ENCODE results near the gene TRUB2. TPM values are rescaled to one million over a fixed set of nuclear protein-coding genes. Genes with fewer than 3 reads are reported as not detected.

TRUB2 gene, protein sequence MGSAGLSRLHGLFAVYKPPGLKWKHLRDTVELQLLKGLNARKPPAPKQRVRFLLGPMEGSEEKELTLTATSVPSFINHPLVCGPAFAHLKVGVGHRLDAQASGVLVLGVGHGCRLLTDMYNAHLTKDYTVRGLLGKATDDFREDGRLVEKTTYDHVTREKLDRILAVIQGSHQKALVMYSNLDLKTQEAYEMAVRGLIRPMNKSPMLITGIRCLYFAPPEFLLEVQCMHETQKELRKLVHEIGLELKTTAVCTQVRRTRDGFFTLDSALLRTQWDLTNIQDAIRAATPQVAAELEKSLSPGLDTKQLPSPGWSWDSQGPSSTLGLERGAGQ
- 10 to 100 TPM; 32.8 to 50.3 (median 44.2) TPM for total RNA-seq
- 10 to 100 TPM; 18.0 to 27.4 TPM for polyA plus RNA-seq
- long read RNA-seq, donor 1, full-length matches to known transcripts = 56 of 65 reads
- long read RNA-seq, donor 1, partial matches to known transcripts = 3 of 65 reads
- long read RNA-seq, donor 1, other reads (novel, unspliced or antisense) = 6 of 65 reads
- long read RNA-seq, donor 2, full-length matches to known transcripts = 58 of 69 reads
- long read RNA-seq, donor 2, partial matches to known transcripts = 6 of 69 reads
- long read RNA-seq, donor 2, other reads (novel, unspliced or antisense) = 5 of 69 reads
- long read RNA-seq, donor 3, full-length matches to known transcripts = 99 of 106 reads
- long read RNA-seq, donor 3, partial matches to known transcripts = 1 of 106 reads
- long read RNA-seq, donor 3, other reads (novel, unspliced or antisense) = 6 of 106 reads

DNA sequence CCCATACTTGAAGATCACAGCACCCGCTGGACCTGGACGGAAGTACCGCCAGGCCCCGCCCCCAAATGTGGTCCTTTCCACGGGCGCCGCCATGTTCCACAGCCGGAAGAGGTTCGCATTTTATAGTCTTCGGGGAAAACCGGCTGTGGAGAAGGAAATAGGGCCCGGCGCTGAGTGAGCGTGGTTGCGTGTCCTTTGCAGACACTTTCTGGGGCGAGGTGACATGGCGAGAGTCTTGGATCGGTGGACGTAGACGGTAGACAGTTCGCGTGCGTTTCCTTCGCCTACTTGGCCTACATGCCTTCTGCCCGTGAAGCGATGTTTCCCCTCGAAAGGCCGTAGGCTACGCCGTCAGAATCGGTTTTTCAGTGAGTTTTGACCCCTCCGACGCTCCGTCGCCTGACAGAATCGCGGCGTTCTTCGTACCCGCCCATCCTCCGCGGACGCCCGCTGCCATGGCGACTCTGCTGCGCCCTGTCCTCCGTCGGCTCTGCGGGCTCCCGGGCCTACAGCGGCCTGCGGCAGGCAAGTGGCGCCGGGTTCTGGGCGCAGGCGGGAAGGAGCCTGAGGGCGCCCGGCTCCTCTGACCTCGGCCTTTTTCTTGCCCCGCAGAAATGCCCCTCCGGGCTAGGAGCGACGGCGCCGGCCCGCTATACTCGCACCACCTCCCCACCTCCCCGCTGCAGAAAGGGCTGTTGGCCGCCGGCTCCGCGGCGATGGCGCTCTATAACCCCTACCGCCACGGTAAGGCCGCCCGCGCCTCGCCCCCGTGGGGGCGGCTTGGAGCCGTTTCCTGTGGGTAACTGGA lies at the start of gene TRUB2, which contains the start of gene COQ4:
TSS of gene TRUB2 (minus strand) at position 44 of the 808 bp plus-strand sequence. CDS start at position 5, 39 bp downstream.
TSS of gene COQ4 (plus strand) at position 436 of the 808 bp plus-strand sequence. CDS start at position 456, 20 bp downstream.
- 0% methylated on average over 83 of the region's 83 CpGs for WGBS, 2 donors
- peaks cover 0 to 66% (median 0%) of the 10 kb centered on the region in 9 donors for H3K36me3 ChIP-seq

DNA sequence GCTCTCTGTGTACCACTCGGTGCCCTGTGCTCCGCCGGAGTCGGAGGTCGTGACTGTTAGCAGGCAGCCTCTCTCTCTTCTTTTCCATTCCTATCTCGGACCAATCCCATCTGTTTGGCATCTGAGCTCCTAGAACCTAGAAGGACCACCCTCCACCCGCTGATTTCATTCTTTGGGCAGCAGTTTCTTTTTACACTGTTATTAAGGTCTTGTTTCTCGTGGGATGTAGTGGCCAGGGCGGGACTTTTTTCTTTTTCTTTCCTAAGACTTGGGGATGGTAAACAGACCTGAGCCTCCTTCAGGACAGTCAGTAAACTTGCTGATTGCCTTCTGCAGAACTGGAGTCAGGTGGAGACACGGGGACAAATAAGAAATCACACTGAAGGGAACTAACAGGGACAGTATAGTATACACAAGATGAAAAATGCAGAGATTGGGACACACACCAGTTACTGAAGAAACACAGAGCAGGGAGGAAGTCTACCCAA lies 49.4 kb upstream of the TRUB2 start:
- intact Hi-C loops (cut with DNase I) = loop anchor here in 1 of 10 donors (1.0 kb wide), 1 partner anchor 49 kb away; the partner anchor contains the start of genes COQ4 and TRUB2
- TF ChIP-seq, protein P1, sequence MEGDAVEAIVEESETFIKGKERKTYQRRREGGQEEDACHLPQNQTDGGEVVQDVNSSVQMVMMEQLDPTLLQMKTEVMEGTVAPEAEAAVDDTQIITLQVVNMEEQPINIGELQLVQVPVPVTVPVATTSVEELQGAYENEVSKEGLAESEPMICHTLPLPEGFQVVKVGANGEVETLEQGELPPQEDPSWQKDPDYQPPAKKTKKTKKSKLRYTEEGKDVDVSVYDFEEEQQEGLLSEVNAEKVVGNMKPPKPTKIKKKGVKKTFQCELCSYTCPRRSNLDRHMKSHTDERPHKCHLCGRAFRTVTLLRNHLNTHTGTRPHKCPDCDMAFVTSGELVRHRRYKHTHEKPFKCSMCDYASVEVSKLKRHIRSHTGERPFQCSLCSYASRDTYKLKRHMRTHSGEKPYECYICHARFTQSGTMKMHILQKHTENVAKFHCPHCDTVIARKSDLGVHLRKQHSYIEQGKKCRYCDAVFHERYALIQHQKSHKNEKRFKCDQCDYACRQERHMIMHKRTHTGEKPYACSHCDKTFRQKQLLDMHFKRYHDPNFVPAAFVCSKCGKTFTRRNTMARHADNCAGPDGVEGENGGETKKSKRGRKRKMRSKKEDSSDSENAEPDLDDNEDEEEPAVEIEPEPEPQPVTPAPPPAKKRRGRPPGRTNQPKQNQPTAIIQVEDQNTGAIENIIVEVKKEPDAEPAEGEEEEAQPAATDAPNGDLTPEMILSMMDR (IDR thresholded peaks at IDR 0.05) = no peak
- Histone ChIP-seq H3K9me3 (no peaks in the 10 kb centered on the region), H3K27ac (peak overlapping the region; percentile 74 to 97 (median 93)), H3K36me3 (peaks cover 0 to 37% (median 0%) of the 10 kb centered on the region in 9 donors), H3K27me3 (no peaks in the 10 kb centered on the region), H3K4me3 (peak overlapping the region; percentile 62 to 97 (median 78)), H3K4me1 (peaks cover 2 to 29% (median 22%) of the 10 kb centered on the region in 9 donors)
- 1% methylated on average over 10 of the region's 10 CpGs for WGBS, 2 donors
- no peak for DNase-seq
- no peak for ATAC-seq

More for the DNA sequence above, at the start of gene TRUB2, which contains the start of gene COQ4:
- Histone ChIP-seq H3K9me3 (no peaks in the 10 kb centered on the region), H3K27ac (peak within 1 kb of the TSS; percentile 82 to 96 (median 93)), H3K27me3 (no peaks in the 10 kb centered on the region), H3K4me1 (peaks cover 8 to 44% (median 35%) of the 10 kb centered on the region in 9 donors), H3K4me3 (peak within 1 kb of the TSS; percentile 73 to 100 (median 92))
- TF ChIP-seq, protein P1 (IDR thresholded peaks at IDR 0.05) = no peak
- DNase-seq (peak; percentile 91 to 94), ATAC-seq (peak; percentile 96 to 99 (median 98))
- intact Hi-C loops (cut with DNase I) = loop anchor here in 4 of 10 donors (1.0 to 10.0 kb wide), 3 partner anchors 45 to 128 kb away; partner anchors contain the start of genes GOLGA2 (in 3 of the 4), SWI5 (in 3 of the 4), CIZ1 (in 1 of the 4) and URM1 (in 1 of the 4)

DNA sequence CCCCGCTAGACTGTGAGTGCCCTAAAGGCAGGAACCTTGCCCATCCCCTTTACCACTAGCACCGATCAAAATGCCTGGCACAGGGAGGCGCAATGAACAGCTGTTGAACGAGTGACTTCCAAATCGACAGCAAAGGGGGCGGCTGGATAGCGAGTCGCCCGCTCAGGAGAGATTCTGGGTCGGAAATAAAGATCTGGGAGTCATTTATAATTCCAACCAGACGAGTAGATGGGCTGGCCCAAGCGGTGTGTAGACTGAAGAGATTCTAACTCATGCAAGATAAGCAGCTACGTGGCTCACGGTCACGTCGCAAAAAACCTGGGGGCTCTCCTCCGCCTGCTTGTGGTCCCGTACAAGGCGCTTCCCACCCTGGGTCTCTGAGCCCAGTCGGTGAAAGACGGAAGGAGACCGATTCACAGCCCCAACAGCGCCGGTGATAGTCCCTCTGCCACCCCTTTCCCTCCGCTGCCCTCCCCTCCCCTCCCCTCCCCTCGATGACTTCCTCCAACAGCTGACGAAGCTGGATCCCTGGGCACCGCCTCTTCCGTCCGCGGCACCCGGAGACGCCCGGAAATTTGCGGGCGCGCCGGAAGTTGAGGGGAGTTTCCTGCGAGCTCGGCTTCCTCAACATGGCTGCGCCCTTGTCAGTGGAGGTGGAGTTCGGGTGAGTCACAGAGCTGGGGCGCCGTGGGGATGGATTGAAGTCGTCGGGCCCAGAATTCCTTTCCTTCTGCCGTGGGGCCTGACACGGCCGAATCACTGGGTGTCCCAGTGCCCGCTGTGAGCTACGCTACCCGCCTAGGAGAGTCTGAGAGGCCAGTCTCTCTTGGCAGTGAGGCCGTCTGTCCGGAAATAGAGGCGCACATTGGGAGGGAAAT lies 48.7 kb upstream of the TRUB2 start, which contains the start of gene URM1:
TSS of gene URM1 (plus strand) at position 623 of the 878 bp plus-strand sequence. CDS start at position 630, 7 bp downstream.
- intact Hi-C loops (cut with DNase I) = loop anchor here in 1 of 10 donors (1.0 kb wide), 1 partner anchor 49 kb away; the partner anchor contains the start of genes COQ4 and TRUB2
- Histone ChIP-seq H3K4me1 (peaks cover 2 to 29% (median 22%) of the 10 kb centered on the region in 9 donors), H3K9me3 (no peaks in the 10 kb centered on the region), H3K27ac (peak within 1 kb of the TSS; percentile 74 to 97 (median 93)), H3K27me3 (no peaks in the 10 kb centered on the region), H3K4me3 (peak within 1 kb of the TSS; percentile 62 to 97 (median 78)), H3K36me3 (peaks cover 0 to 36% (median 0%) of the 10 kb centered on the region in 9 donors)
- DNase-seq (peak; percentile 95 to 96), ATAC-seq (peak; percentile 95 to 99 (median 98))
- TF ChIP-seq, protein P1 (IDR thresholded peaks at IDR 0.05) = peak in 4 of 9 donors; percentile 10 to 27 (median 20)
- WGBS, 2 donors = 0 to 1% methylated on average over 55 of the region's 55 CpGs
